CD14-positive monocyte (primary cell): ENCODE results near the gene NFIL3. TPM values are rescaled to one million over a fixed set of nuclear protein-coding genes. Genes with fewer than 3 reads are reported as not detected.

Experiments used
- DNase-seq, 3 donors: peaks; one replicate each; pipeline ENCODE4 v3.0.0-alpha.2; 2011 to 2022
- H2AFZ ChIP-seq: 2 replicates; pipeline ENCODE4 v1.6.0; 2012; ENCODE audit warnings: mild to moderate bottlenecking, low read depth, low read length, inconsistent platforms; ENCODE audit not compliant: insufficient read depth, poor library complexity, severe bottlenecking
- H3K27ac ChIP-seq, 2 donors: 1 replicate in 1 of 2; 2 replicates in 1 of 2; pipeline ENCODE4 v1.5.1; 2012 to 2013; ENCODE audit warnings: low read length in 2 of 2, control low read depth in 1 of 2, inconsistent platforms in 1 of 2, low read depth in 1 of 2, mild to moderate bottlenecking in 1 of 2
- H3K27me3 ChIP-seq, 2 donors: one replicate each; pipeline versions ENCODE4 v1.6.0 to v1.6.1; 2011 to 2013; ENCODE audit warnings: low read length in 2 of 2; ENCODE audit not compliant: control insufficient read depth in 2 of 2, insufficient read depth in 2 of 2
- H3K36me3 ChIP-seq, 2 donors: replicated peaks in 1 of 2; 1 replicate in 1 of 2; 2 replicates in 1 of 2; pipeline versions ENCODE4 v1.5.1 to v1.6.1; 2012 to 2013; ENCODE audit warnings: low read length in 2 of 2, control low read depth in 1 of 2, inconsistent platforms in 1 of 2, mild to moderate bottlenecking in 1 of 2; ENCODE audit not compliant: insufficient read depth in 2 of 2, control insufficient read depth in 1 of 2
- H3K4me1 ChIP-seq, 2 donors: 1 replicate in 1 of 2; 2 replicates in 1 of 2; pipeline versions ENCODE4 v1.5.1 to v1.6.1; 2012 to 2013; ENCODE audit warnings: low read length in 2 of 2, control low read depth in 1 of 2, inconsistent platforms in 1 of 2, mild to moderate bottlenecking in 1 of 2, moderate library complexity in 1 of 2; ENCODE audit not compliant: insufficient read depth in 2 of 2, control insufficient read depth in 1 of 2
- H3K4me2 ChIP-seq: replicated peaks from 2 replicates; pipeline ENCODE3; 2012; ENCODE audit warnings: low read length, moderate library complexity, mild to moderate bottlenecking; ENCODE audit not compliant: poor library complexity, severe bottlenecking; ENCODE audit errors: extremely low read depth
- H3K4me3 ChIP-seq, 3 experiments: fragments of 200-600 bp in 1 of 3; sonication (generic) in 1 of 3; replicated peaks in 1 of 3; 1 replicate in 2 of 3; 2 replicates in 1 of 3; pipeline ENCODE4 v1.5.1; 2011 to 2013; ENCODE audit warnings: low read length in 3 of 3, mild to moderate bottlenecking in 3 of 3, control low read depth in 2 of 3, low read depth in 2 of 3, inconsistent platforms in 1 of 3, moderate library complexity in 1 of 3
- H3K79me2 ChIP-seq: 2 replicates; pipeline ENCODE4 v1.6.0; 2012; ENCODE audit warnings: mild to moderate bottlenecking, control low read depth, inconsistent platforms, low read length, moderate library complexity; ENCODE audit not compliant: insufficient read depth
- H3K9ac ChIP-seq: 2 replicates; pipeline ENCODE4 v1.6.0; 2017; ENCODE audit warnings: low read length, mild to moderate bottlenecking; ENCODE audit not compliant: insufficient read depth, poor library complexity, severe bottlenecking
- H3K9me3 ChIP-seq, 2 donors: replicated peaks in 1 of 2; 1 replicate in 1 of 2; 2 replicates in 1 of 2; pipeline versions ENCODE4 v1.5.1 to v1.6.1; 2012 to 2013; ENCODE audit warnings: low read length in 2 of 2, control low read depth in 1 of 2; ENCODE audit not compliant: control insufficient read depth in 1 of 2, insufficient read depth in 1 of 2
- H4K20me1 ChIP-seq: 2 replicates; pipeline ENCODE4 v1.6.0; 2012; ENCODE audit warnings: mild to moderate bottlenecking, low read length, control low read depth, moderate library complexity; ENCODE audit not compliant: insufficient read depth
- H3K27ac Mint-ChIP-seq, 7 donors: one replicate each; pipeline ENCODE4 v1.8.0; 2020; ENCODE audit warnings: mild to moderate bottlenecking in 7 of 7, mixed read lengths in 7 of 7, moderate library complexity in 6 of 7, inconsistent platforms in 2 of 7
- H3K27me3 Mint-ChIP-seq, 3 donors: one replicate each; pipeline ENCODE4 v1.8.0; 2021 to 2022; ENCODE audit warnings: low read depth in 3 of 3, mild to moderate bottlenecking in 3 of 3, mixed read lengths in 3 of 3, moderate library complexity in 3 of 3, inconsistent platforms in 1 of 3
- H3K36me3 Mint-ChIP-seq, 2 donors: one replicate each; pipeline ENCODE4 v1.8.0; 2020; ENCODE audit warnings: mixed read lengths in 2 of 2, inconsistent platforms in 1 of 2, mild to moderate bottlenecking in 1 of 2
- H3K4me1 Mint-ChIP-seq: one replicate; pipeline ENCODE4 v1.8.0; 2020; ENCODE audit warnings: mild to moderate bottlenecking, mixed read lengths
- H3K4me3 Mint-ChIP-seq, 2 donors: one replicate each; pipeline ENCODE4 v1.8.0; 2020; ENCODE audit warnings: mild to moderate bottlenecking in 2 of 2, mixed read lengths in 2 of 2, moderate library complexity in 1 of 2
- H3K9me3 Mint-ChIP-seq, 7 donors: one replicate each; pipeline ENCODE4 v1.8.0; 2020 to 2022; ENCODE audit warnings: mixed read lengths in 7 of 7, mild to moderate bottlenecking in 6 of 7, moderate library complexity in 6 of 7, inconsistent platforms in 2 of 7
- WGBS: methylation state at CpG from one replicate; pipeline ENCODE4 v1.1.5; 2013; ENCODE audit warnings: missing lambda C conversion rate; ENCODE audit not compliant: insufficient coverage; 5-methylcytosine and 5-hydroxymethylcytosine counted together
- intact Hi-C, 2 donors: fragments of 100-400 bp; cut with micrococcal nuclease; formaldehyde crosslinking; loops; one replicate each; pipeline versions ENCODE4 v1.15.0 to v1.15.1; 2023
- polyA plus RNA-seq, 3 donors: library from polyadenylated mRNA; depleted of rRNA in 1 of 3; unstranded in 2 of 3; stranded (reverse) in 1 of 3; fragments of 300-500 nt in 2 of 3; fragments of >200 nt in 1 of 3; fragmentation: Illumina TruSeq in 2 of 3; gene quantifications; 1 replicate in 2 of 3; 2 replicates in 1 of 3; pipeline ENCODE4 v1.2.3, GENCODE V29; 2012 to 2021
- TF ChIP-seq, protein P1 (sequence below): fragments of 200-600 bp; IDR thresholded peaks from one replicate; pipeline ENCODE4 v1.8.0; 2022; ENCODE audit warnings: antibody characterized with exemption, mild to moderate bottlenecking

Gene NFIL3
- polyA plus RNA-seq, 3 donors, result 18.6 to 253 (median 64.0) TPM

- Histone ChIP-seq H3K4me2 (no peak overlapping the region), H3K79me2 (peaks cover 18% of the 10 kb centered on the region), H4K20me1 (no peaks in the 10 kb centered on the region), H3K4me1 (peaks cover 16 to 21% of the 10 kb centered on the region in 2 donors), H3K4me3 (no peak overlapping the region), H3K9ac (no peak overlapping the region), H3K36me3 (no peaks in the 10 kb centered on the region), H3K9me3 (peaks cover 0 to 11% of the 10 kb centered on the region in 2 donors), H2AFZ (no peak overlapping the region), H3K27ac (no peak overlapping the region), H3K27me3 (no peaks in the 10 kb centered on the region)
- no peak for DNase-seq
- intact Hi-C loops, result loop anchor here (5.0 to 10.0 kb wide), 4 partner anchors 33 to 60 kb away; partner anchors contain the start of gene NFIL3 (in 1 of the 2)
- peaks cover 0 to 9% (median 4%) of the 10 kb centered on the region in 7 donors for H3K9me3 Mint-ChIP-seq
- no peak overlapping the region for H3K27ac Mint-ChIP-seq
- no peak overlapping the region for H3K4me3 Mint-ChIP-seq
- WGBS, result 100% methylated on average over 2 of the region's 3 CpGs
- TF ChIP-seq, protein P1, sequence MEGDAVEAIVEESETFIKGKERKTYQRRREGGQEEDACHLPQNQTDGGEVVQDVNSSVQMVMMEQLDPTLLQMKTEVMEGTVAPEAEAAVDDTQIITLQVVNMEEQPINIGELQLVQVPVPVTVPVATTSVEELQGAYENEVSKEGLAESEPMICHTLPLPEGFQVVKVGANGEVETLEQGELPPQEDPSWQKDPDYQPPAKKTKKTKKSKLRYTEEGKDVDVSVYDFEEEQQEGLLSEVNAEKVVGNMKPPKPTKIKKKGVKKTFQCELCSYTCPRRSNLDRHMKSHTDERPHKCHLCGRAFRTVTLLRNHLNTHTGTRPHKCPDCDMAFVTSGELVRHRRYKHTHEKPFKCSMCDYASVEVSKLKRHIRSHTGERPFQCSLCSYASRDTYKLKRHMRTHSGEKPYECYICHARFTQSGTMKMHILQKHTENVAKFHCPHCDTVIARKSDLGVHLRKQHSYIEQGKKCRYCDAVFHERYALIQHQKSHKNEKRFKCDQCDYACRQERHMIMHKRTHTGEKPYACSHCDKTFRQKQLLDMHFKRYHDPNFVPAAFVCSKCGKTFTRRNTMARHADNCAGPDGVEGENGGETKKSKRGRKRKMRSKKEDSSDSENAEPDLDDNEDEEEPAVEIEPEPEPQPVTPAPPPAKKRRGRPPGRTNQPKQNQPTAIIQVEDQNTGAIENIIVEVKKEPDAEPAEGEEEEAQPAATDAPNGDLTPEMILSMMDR, result no peak
- H3K27me3 Mint-ChIP-seq, result no peaks in the 10 kb centered on the region
- H3K4me1 Mint-ChIP-seq, result peaks cover 15% of the 10 kb centered on the region
- H3K36me3 Mint-ChIP-seq, result peaks cover 0 to under 1% of the 10 kb centered on the region in 2 donors
Observed at GRCh38 chr9:91364702-91365101, 58.9 kb downstream of the NFIL3 start.

GRCh38 chr9:91364005-91364404 lies 59.6 kb downstream of the NFIL3 start:
- Histone ChIP-seq H3K27ac (no peak overlapping the region), H3K36me3 (no peaks in the 10 kb centered on the region), H3K4me2 (no peak overlapping the region), H3K27me3 (no peaks in the 10 kb centered on the region), H3K4me3 (no peak overlapping the region), H3K4me1 (peaks cover 16 to 21% of the 10 kb centered on the region in 2 donors), H3K9ac (no peak overlapping the region), H2AFZ (no peak overlapping the region), H3K9me3 (peaks cover 0 to 11% of the 10 kb centered on the region in 2 donors), H3K79me2 (peaks cover 25% of the 10 kb centered on the region), H4K20me1 (no peaks in the 10 kb centered on the region)
- intact Hi-C loops, result loop anchor here (5.0 to 10.0 kb wide), 4 partner anchors 33 to 59 kb away; partner anchors contain the start of gene NFIL3 (in 1 of the 2)
- peaks cover 21% of the 10 kb centered on the region for H3K4me1 Mint-ChIP-seq
- no peak for DNase-seq
- no peak overlapping the region for H3K27ac Mint-ChIP-seq
- H3K27me3 Mint-ChIP-seq, result peaks cover 0 to 1% (median 0%) of the 10 kb centered on the region in 3 donors
- TF ChIP-seq, protein P1, result no peak
- peaks cover 0 to 9% (median 4%) of the 10 kb centered on the region in 7 donors for H3K9me3 Mint-ChIP-seq
- peaks cover 5 to 7% of the 10 kb centered on the region in 2 donors for H3K36me3 Mint-ChIP-seq
- H3K4me3 Mint-ChIP-seq, result no peak overlapping the region
- WGBS, result 97% methylated on average over 7 of the region's 7 CpGs
